Measurements from ENCODE around the gene GYG2.
"Not testable (repeated sequence)": the region's sequence is repeated elsewhere in the genome, so short reads cannot be mapped to it uniquely, and the experiment has no call there.

Gene GYG2

GRCh38 chrX:2785538-2785937 is 43.2 kb upstream of the GYG2 start:
- no peak for TF ChIP-seq CTCF (conservative IDR thresholded peaks at IDR 0.05; ENCODE audit: low read depth, low read length)
- no peak for DNase-seq (ENCODE audit: low read depth)
- no peak overlapping the region for H3K4me3 ChIP-seq (ENCODE audit: low read length)

GRCh38 chrX:2788980-2789379 is 39.8 kb upstream of the GYG2 start:
- no peak for TF ChIP-seq CTCF (conservative IDR thresholded peaks at IDR 0.05; ENCODE audit: low read depth, low read length)

GRCh38 chrX:2789569-2789968 is 39.2 kb upstream of the GYG2 start:
- no peak overlapping the region for H3K4me3 ChIP-seq (ENCODE audit: low read length)
- no peak for DNase-seq (ENCODE audit: low read depth)
- no peak for TF ChIP-seq CTCF (conservative IDR thresholded peaks at IDR 0.05; ENCODE audit: low read depth, low read length)

More at GRCh38 chrX:2788980-2789379, 39.8 kb upstream of the GYG2 start:
- H3K4me3 ChIP-seq (ENCODE audit: low read length) = no peak overlapping the region
- no peak for DNase-seq (ENCODE audit: low read depth)

GRCh38 chrX:2793752-2794151 is 35.0 kb upstream of the GYG2 start:
- DNase-seq (ENCODE audit: low read depth) = no peak
- no peak for TF ChIP-seq CTCF (conservative IDR thresholded peaks at IDR 0.05; ENCODE audit: low read depth, low read length)

GRCh38 chrX:2794336-2794735 is 34.4 kb upstream of the GYG2 start:
- no peak for DNase-seq (ENCODE audit: low read depth)
- TF ChIP-seq CTCF (conservative IDR thresholded peaks at IDR 0.05; ENCODE audit: low read depth, low read length) = no peak

More at GRCh38 chrX:2793752-2794151, 35.0 kb upstream of the GYG2 start:
- no peak overlapping the region for H3K4me3 ChIP-seq (ENCODE audit: low read length)

GRCh38 chrX:2796808-2797207 is 31.9 kb upstream of the GYG2 start:
- DNase-seq (ENCODE audit: low read depth); H3K4me3 ChIP-seq (ENCODE audit: low read length): not testable (repeated sequence)

More at GRCh38 chrX:2794336-2794735, 34.4 kb upstream of the GYG2 start:
- no peak overlapping the region for H3K4me3 ChIP-seq (ENCODE audit: low read length)

GRCh38 chrX:2799369-2799768 is 29.4 kb upstream of the GYG2 start:
- no peak for DNase-seq (ENCODE audit: low read depth)
- no peak for TF ChIP-seq CTCF (conservative IDR thresholded peaks at IDR 0.05; ENCODE audit: low read depth, low read length)
- H3K4me3 ChIP-seq (ENCODE audit: low read length) = no peak overlapping the region

GRCh38 chrX:2799980-2800379 is 28.8 kb upstream of the GYG2 start:
- not testable (repeated sequence) for H3K4me3 ChIP-seq (ENCODE audit: low read length)

More at GRCh38 chrX:2799980-2800379, 28.8 kb upstream of the GYG2 start:
- not testable (repeated sequence) for DNase-seq (ENCODE audit: low read depth)

All from retinal pigment epithelial cell (primary cell).